Subcutaneous adipose tissue (tissue), 4 donors: ENCODE data around the gene RND1. TPM values are rescaled to one million over a fixed set of nuclear protein-coding genes. Genes with fewer than 3 reads are reported as not detected.

Experiments
- CTCF ChIP-seq: fragments of 450-650 bp; IDR thresholded peaks from one replicate; pipeline ENCODE4 v1.5.1; 2016; ENCODE audit warnings: low read depth, mild to moderate bottlenecking, control low read depth, antibody characterized with exemption, moderate library complexity
- total RNA-seq, 4 donors: library from RNA; depleted of rRNA; stranded (reverse); fragments of >200 nt; gene quantifications; one replicate each; pipeline ENCODE4 v1.1.0, GENCODE V29; 2016

Gene RND1
- total RNA-seq, 4 donors from 2014 or later: 0.17 to 2.6 (median 0.98) TPM; not detected in 1

GRCh38 chr12:48823281-48823680 is 42.4 kb downstream of the RND1 start:
- TF ChIP-seq CTCF: no peak

DNA sequence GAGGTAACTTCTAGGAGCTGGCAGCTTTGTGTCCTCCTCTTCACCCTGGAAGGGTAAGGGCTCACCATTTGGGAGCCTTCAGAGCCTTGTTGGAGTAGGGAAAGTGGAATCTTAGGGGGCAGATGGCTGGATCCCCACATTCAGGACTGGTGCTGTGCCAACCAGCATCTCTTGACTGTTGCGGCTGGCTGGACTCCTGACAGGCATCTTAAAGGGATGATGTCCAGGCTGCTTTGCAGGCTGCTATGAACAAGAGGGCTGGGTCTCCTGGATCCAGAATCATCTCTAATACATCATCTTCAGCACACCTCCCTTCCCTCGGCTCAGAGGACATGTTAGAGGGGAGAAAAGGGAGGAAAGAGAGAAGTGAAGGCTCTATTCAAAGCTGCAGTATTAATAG is 43.0 kb downstream of the RND1 start:
- TF ChIP-seq CTCF: no peak

- TF ChIP-seq CTCF: no peak
Observed at GRCh38 chr12:48822139-48822538, 43.5 kb downstream of the RND1 start.

DNA sequence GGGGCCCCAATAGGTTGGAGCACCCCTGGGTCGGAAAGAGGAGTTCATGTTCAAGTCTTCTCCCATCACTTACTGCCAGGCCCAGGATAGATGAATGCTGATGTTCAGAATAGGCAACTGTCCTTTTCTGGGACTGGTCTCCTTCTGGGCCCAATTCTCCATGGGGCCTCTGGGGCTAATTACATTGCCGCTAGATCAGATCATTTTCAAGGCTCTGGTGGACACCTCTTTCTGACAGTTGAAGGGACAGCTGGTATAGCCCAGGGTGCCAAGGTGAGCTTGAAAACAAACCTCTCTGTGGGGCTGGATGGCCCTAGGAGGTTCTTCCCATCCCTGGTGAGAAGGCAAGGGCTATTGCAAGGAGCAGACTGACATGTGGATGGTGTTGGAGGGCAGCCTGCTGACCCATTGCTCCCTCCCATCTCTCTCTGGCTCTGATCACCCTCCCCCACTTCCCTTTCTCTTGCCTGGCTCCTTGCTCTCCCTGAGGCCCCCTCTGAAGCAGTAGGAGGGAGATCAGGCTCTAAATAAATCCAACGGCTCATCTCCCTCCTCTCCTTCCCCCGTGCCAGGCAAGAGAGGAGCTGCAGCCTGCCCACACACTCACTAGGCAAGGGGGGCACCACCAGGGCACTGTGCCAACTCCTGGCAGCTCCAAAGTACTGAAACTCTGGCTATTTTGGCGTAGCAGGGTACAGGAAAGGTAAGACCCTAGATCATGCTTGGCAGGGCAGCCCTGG is 45.5 kb downstream of the RND1 start:
- no peak for TF ChIP-seq CTCF

- TF ChIP-seq CTCF: no peak
Observed at GRCh38 chr12:48818831-48819590, 46.7 kb downstream of the RND1 start.

DNA sequence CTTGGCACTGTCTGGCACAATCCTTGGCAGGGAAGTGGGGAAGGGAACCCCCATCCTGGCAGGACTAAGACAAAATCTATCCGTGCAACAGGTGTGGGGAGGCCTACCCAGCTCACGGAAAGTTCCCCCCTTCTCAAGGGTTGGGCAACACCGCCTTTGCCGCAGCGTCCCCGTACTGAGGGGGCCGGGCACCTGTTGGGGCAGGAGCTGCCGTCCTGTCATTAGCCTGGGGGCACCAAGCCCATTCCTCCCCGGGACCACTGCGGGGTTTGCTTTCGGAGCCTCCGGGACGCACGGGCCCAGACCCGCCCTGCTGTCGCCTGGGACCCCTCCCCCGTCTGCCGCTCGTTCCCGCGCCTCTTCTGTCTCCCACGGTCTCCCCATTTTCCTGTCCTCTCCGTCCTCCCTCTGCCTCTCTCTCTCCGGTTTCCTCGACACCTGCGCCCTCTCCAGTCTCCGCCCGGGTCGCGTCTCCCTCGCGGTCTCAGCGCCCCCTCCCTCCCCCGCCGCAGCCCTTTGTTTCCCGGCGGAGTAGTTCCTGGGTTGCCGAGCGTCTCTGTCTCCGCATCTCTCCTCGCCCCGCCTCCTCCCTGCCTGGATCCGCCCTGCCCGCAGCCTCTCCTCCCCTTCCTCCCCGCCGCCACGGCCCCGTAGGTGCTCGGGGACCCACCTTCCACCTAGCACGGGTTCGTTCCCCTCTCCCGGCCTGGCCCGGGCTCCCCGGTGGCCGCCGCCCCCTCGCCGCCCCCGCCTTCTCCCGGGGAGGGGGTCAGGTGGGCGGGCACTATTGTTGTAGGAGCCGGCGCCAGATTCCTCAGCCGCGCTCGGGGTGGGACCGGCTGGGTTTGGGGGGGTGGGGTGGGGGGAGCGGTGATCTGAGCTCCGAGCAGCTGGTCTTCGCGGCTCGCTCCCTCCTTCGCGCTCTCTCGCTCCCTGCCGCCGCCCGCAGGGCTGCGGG is 47.5 kb downstream of the RND1 start, which contains the start of gene CACNB3:
CACNB3 (plus strand) TSS at position 624 of the 958 bp plus-strand sequence. CDS start 434 bp downstream, outside the sequence.
- TF ChIP-seq CTCF: no peak
